GM23338 (cell line): ENCODE data around the gene C1orf21. TPM values are rescaled to one million over a fixed set of nuclear protein-coding genes. Genes with fewer than 3 reads are reported as not detected.

Experiments used
- ATAC-seq: fragments of 200-7000 bp; cut with Tn5 transposase; 3 replicates; pipeline ENCODE4 v1.9.1; 2020
- DNase-seq: peaks from one replicate; pipeline ENCODE4 v3.0.0-alpha.2; 2015; ENCODE audit warnings: low spot score
- H2AFZ ChIP-seq: fragments of 200-600 bp; sonication (generic); 2 replicates; pipeline ENCODE4 v1.8.0; 2016; ENCODE audit warnings: antibody characterized with exemption, mild to moderate bottlenecking, moderate library complexity
- H3F3A ChIP-seq: fragments of 200-600 bp; sonication (generic); replicated peaks from 2 replicates; pipeline ENCODE4 v1.8.0; 2017; ENCODE audit warnings: antibody characterized with exemption, mixed run types, low read depth
- H3K27ac ChIP-seq: fragments of 200-600 bp; sonication (generic); 2 replicates; pipeline ENCODE4 v1.6.1; 2016; ENCODE audit warnings: low read depth
- H3K27me3 ChIP-seq: fragments of 200-600 bp; sonication (generic); 2 replicates; pipeline ENCODE4 v1.8.0; 2016; ENCODE audit warnings: mild to moderate bottlenecking, mixed run types, moderate library complexity; ENCODE audit not compliant: insufficient read depth
- H3K36me3 ChIP-seq: fragments of 200-600 bp; sonication (generic); 2 replicates; pipeline ENCODE4 v1.8.0; 2016; ENCODE audit warnings: mild to moderate bottlenecking; ENCODE audit not compliant: insufficient read depth
- H3K4me1 ChIP-seq: fragments of 200-600 bp; sonication (generic); 2 replicates; pipeline ENCODE4 v1.8.0; 2016; ENCODE audit warnings: mild to moderate bottlenecking, moderate library complexity; ENCODE audit not compliant: insufficient read depth
- H3K4me2 ChIP-seq: fragments of 200-600 bp; sonication (generic); 2 replicates; pipeline ENCODE4 v1.7.1; 2017; ENCODE audit warnings: mixed run types
- H3K4me3 ChIP-seq: fragments of 200-600 bp; sonication (generic); 2 replicates; pipeline ENCODE4 v1.6.1; 2016; ENCODE audit warnings: mixed run types
- H3K79me2 ChIP-seq: fragments of 200-600 bp; sonication (generic); replicated peaks from 2 replicates; pipeline ENCODE4 v1.8.0; 2017; ENCODE audit warnings: mild to moderate bottlenecking; ENCODE audit not compliant: insufficient read depth
- H3K9me2 ChIP-seq: fragments of 200-600 bp; sonication (generic); 2 replicates; pipeline ENCODE4 v1.8.0; 2017; ENCODE audit not compliant: insufficient read depth
- H4K20me1 ChIP-seq: fragments of 200-600 bp; sonication (generic); replicated peaks from 2 replicates; pipeline ENCODE4 v1.8.0; 2017; ENCODE audit warnings: mild to moderate bottlenecking; ENCODE audit not compliant: insufficient read depth
- H3K27ac Mint-ChIP-seq: 2 replicates; pipeline ENCODE4 v1.8.0; 2020; ENCODE audit warnings: inconsistent platforms, mild to moderate bottlenecking, moderate library complexity, mixed read lengths
- H3K27me3 Mint-ChIP-seq: 3 replicates; pipeline ENCODE4 v1.8.0; 2022; ENCODE audit warnings: low read depth, mild to moderate bottlenecking, moderate library complexity, mixed read lengths, inconsistent platforms; ENCODE audit not compliant: insufficient read depth, poor library complexity
- H3K36me3 Mint-ChIP-seq: 3 replicates; pipeline ENCODE4 v1.8.0; 2021; ENCODE audit warnings: low read depth, mild to moderate bottlenecking, inconsistent platforms, moderate library complexity, mixed read lengths
- H3K4me1 Mint-ChIP-seq: 3 replicates; pipeline ENCODE4 v1.8.0; 2020; ENCODE audit warnings: mild to moderate bottlenecking, inconsistent platforms, mixed read lengths
- H3K4me3 Mint-ChIP-seq: 3 replicates; pipeline ENCODE4 v1.8.0; 2021; ENCODE audit warnings: moderate library complexity, mild to moderate bottlenecking, inconsistent platforms, mixed read lengths
- H3K9me3 Mint-ChIP-seq: 3 replicates; pipeline ENCODE4 v1.8.0; 2020; ENCODE audit warnings: moderate library complexity, mild to moderate bottlenecking, inconsistent platforms, mixed read lengths
- CREB1 ChIP-seq: fragments of 250-450 bp; sonication (Bioruptor Pico); IDR thresholded peaks from 2 replicates; pipeline ENCODE4 v1.5.0; 2020; ENCODE audit warnings: low read depth, mild to moderate bottlenecking, moderate library complexity
- JUNB ChIP-seq: IDR thresholded peaks from one replicate; pipeline ENCODE4 v1.6.1; 2016; ENCODE audit warnings: antibody characterized with exemption; ENCODE audit not compliant: unreplicated experiment
- NANOG ChIP-seq: IDR thresholded peaks from 2 replicates; pipeline ENCODE4 v1.6.1; 2016; ENCODE audit warnings: antibody characterized with exemption, borderline replicate concordance
- POLR2AphosphoS5 ChIP-seq: IDR thresholded peaks from 2 replicates; pipeline ENCODE4 v1.6.1; 2016; ENCODE audit warnings: antibody characterized with exemption, low read depth
- REST ChIP-seq: IDR thresholded peaks from one replicate; pipeline ENCODE4 v1.6.1; 2018; ENCODE audit warnings: antibody characterized with exemption; ENCODE audit not compliant: unreplicated experiment
- STAT1 ChIP-seq: IDR thresholded peaks from one replicate; pipeline ENCODE4 v1.6.1; 2016; ENCODE audit warnings: antibody characterized with exemption; ENCODE audit not compliant: unreplicated experiment
- ZNF114 ChIP-seq: fragments of 250-450 bp; sonication (Bioruptor Pico); IDR thresholded peaks from 2 replicates; pipeline ENCODE4 v1.5.0; 2020; ENCODE audit warnings: mild to moderate bottlenecking, moderate library complexity
- ZNF331 ChIP-seq: fragments of 250-450 bp; sonication (Bioruptor Pico); IDR thresholded peaks from 2 replicates; pipeline ENCODE4 v1.5.0; 2020; ENCODE audit warnings: low read depth, mild to moderate bottlenecking, moderate library complexity
- ZNF462 ChIP-seq: fragments of 250-450 bp; sonication (Bioruptor Pico); IDR thresholded peaks from 2 replicates; pipeline ENCODE4 v1.5.0; 2020; ENCODE audit warnings: mild to moderate bottlenecking, moderate library complexity
- polyA plus RNA-seq: library from polyadenylated mRNA; unstranded; fragments of >200 nt; fragmentation: Nextera tagmentation; extraction: Ambion mirVana; gene quantifications from 2 replicates; pipeline ENCODE4 v1.2.1, GENCODE V29; 2016
- total RNA-seq: library from RNA; depleted of rRNA; stranded (reverse); fragments of >200 nt; shearing (Covaris generic); gene quantifications from 2 replicates; pipeline ENCODE4 v1.2.3, GENCODE V29; 2014
- TF ChIP-seq, protein P1 (sequence below): IDR thresholded peaks from 2 replicates; pipeline ENCODE4 v1.6.1; 2016; ENCODE audit warnings: antibody characterized with exemption

The C1orf21 gene
- total and polyA plus RNA-seq, 2 experiments from 2014 or later: 28.0 to 40.4 TPM

GRCh38 chr1:184424945-184425344 is 38.1 kb downstream of the C1orf21 start:
- no peak overlapping the region for H3K27ac Mint-ChIP-seq
- Histone ChIP-seq H3K36me3 (no peaks in the 10 kb centered on the region), H3K27me3 (no peaks in the 10 kb centered on the region), H3K4me3 (no peak overlapping the region), H4K20me1 (peaks cover 15% of the 10 kb centered on the region), H3K4me1 (peaks cover 47% of the 10 kb centered on the region), H2AFZ (no peak overlapping the region), H3K4me2 (no peak overlapping the region), H3K9me2 (peaks cover 9% of the 10 kb centered on the region; the same call in 1 of the 2 replicates), H3K79me2 (peaks cover 77% of the 10 kb centered on the region), H3F3A (no peaks in the 10 kb centered on the region), H3K27ac (no peak overlapping the region)
- no peak overlapping the region for H3K4me3 Mint-ChIP-seq
- H3K9me3 Mint-ChIP-seq: no peaks in the 10 kb centered on the region
- H3K36me3 Mint-ChIP-seq: no peaks in the 10 kb centered on the region; the same call in 2 of the 3 replicates
- no peak for ATAC-seq
- no peaks in the 10 kb centered on the region for H3K27me3 Mint-ChIP-seq
- no peak for TF ChIP-seq ZNF331 (CRISPR knock-in tag)
- no peak for DNase-seq
- peaks cover 32% of the 10 kb centered on the region for H3K4me1 Mint-ChIP-seq

DNA sequence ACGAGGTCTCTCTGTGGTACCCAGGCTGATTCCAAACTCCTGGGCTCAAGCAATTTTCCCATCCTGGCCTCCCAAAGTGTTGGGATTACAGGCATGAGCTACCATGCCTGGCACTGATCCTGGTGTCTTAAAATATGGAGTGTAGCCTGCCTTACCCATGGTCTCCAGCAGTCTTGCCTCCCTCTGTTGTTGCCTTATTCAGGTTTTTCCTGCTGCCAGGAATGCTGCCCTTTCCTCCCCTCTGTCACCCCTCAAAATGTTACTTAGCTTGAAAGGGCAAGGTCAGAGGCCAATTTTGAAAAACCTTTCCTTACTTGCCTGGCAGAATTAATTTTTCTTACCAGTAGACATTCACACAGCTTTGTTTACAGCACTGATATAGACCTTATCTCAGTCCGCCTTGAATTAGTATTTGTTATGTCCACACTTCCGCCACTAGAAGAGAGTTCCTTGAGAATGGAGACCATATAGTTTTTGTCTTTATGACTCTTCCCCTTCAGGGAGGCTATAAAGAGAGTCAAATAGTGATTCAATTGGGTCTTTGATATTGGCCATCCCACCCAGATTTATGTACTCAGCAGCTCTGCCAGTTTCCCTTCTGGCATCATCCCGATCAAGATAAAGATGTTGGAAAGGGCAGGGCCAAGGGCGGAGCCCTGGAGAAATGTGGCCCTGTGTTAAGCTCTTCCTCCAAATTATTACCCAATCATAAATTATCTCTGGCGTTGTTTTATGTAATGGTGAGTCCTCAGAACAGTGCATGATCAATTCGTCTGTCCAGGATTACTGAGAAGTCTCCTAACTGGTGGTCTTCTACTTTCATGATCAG is 38.8 kb downstream of the C1orf21 start:
- peaks cover 75% of the 10 kb centered on the region for H3K79me2 ChIP-seq
- no peak overlapping the region for H3K27ac Mint-ChIP-seq

More for the DNA sequence above, 38.8 kb downstream of the C1orf21 start:
- Mint-ChIP-seq H3K9me3 (no peaks in the 10 kb centered on the region), H3K36me3 (peaks cover under 1% of the 10 kb centered on the region; the same call in 1 of the 3 replicates), H3K4me3 (peak overlapping the region; percentile 1; the same call in 1 of the 3 replicates), H3K27me3 (no peaks in the 10 kb centered on the region), H3K4me1 (peaks cover 32% of the 10 kb centered on the region)
- Histone ChIP-seq H3K4me2 (peak overlapping the region; percentile 29; the same call in 1 of the 2 replicates), H4K20me1 (peaks cover 15% of the 10 kb centered on the region), H3K36me3 (no peaks in the 10 kb centered on the region), H3K27me3 (no peaks in the 10 kb centered on the region), H3K4me3 (no peak overlapping the region), H3K4me1 (peaks cover 39% of the 10 kb centered on the region), H3K9me2 (peaks cover 9% of the 10 kb centered on the region; the same call in 1 of the 2 replicates), H3K27ac (peak overlapping the region; percentile 2; the same call in 1 of the 2 replicates), H2AFZ (no peak overlapping the region), H3F3A (no peaks in the 10 kb centered on the region)
- ATAC-seq: peak; percentile 50
- TF ChIP-seq STAT1 (no peak), REST (no peak), ZNF331 (CRISPR knock-in tag) (no peak), JUNB (no peak), ZNF462 (no peak), CREB1 (CRISPR knock-in tag) (no peak), ZNF114 (CRISPR knock-in tag) (no peak), POLR2AphosphoS5 (no peak), NANOG (no peak)
- TF ChIP-seq, protein P1, sequence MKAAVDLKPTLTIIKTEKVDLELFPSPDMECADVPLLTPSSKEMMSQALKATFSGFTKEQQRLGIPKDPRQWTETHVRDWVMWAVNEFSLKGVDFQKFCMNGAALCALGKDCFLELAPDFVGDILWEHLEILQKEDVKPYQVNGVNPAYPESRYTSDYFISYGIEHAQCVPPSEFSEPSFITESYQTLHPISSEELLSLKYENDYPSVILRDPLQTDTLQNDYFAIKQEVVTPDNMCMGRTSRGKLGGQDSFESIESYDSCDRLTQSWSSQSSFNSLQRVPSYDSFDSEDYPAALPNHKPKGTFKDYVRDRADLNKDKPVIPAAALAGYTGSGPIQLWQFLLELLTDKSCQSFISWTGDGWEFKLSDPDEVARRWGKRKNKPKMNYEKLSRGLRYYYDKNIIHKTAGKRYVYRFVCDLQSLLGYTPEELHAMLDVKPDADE: no peak
- DNase-seq: no peak
